HepG2 (cell line): ENCODE measurements around the gene C14orf93. TPM values are rescaled to one million over a fixed set of nuclear protein-coding genes. Genes with fewer than 3 reads are reported as not detected.
A peak's percentile ranks its signal among the peaks of the same experiment; 100 is the strongest.

ENCODE experiments used
- ATF5 ChIP-seq: sonication (generic); formaldehyde crosslinking; IDR thresholded peaks from 2 replicates; pipeline ENCODE4 v1.4.0; 2020; ENCODE audit warnings: mild to moderate bottlenecking, low read depth, missing genetic modification reagents
- ETS1 ChIP-seq: sonication (generic); formaldehyde crosslinking; IDR thresholded peaks from 2 replicates; pipeline ENCODE4 v1.4.0; 2020; ENCODE audit warnings: missing genetic modification reagents
- FOXP4 ChIP-seq: sonication (generic); formaldehyde crosslinking; IDR thresholded peaks from 2 replicates; pipeline ENCODE4 v1.4.0; 2020; ENCODE audit warnings: missing genetic modification reagents
- HMGXB4 ChIP-seq, 2 experiments: sonication (generic) in 1 of 2; formaldehyde crosslinking in 1 of 2; IDR thresholded peaks; 2 replicates each; pipeline versions ENCODE4 v1.4.0 to v1.6.1; 2018 to 2020; ENCODE audit warnings: missing genetic modification reagents in 2 of 2, borderline replicate concordance in 1 of 2, low read depth in 1 of 2, mild to moderate bottlenecking in 1 of 2, missing biosample characterization in 1 of 2
- IRF9 ChIP-seq: sonication (generic); formaldehyde crosslinking; IDR thresholded peaks from 2 replicates; pipeline ENCODE4 v1.8.0; 2022; ENCODE audit warnings: missing genetic modification reagents, mild to moderate bottlenecking, borderline replicate concordance
- ISL2 ChIP-seq: sonication (generic); formaldehyde crosslinking; IDR thresholded peaks from 2 replicates; pipeline ENCODE4 v1.5.0; 2020; ENCODE audit warnings: missing genetic modification reagents
- MED1 ChIP-seq: sonication (generic); formaldehyde crosslinking; IDR thresholded peaks from 2 replicates; pipeline ENCODE4 v1.4.0; 2020; ENCODE audit warnings: missing genetic modification reagents
- REST ChIP-seq, 2 experiments: IDR thresholded peaks; 2 replicates each; pipeline ENCODE4 v1.6.1; 2011 to 2012; ENCODE audit warnings: low read length in 2 of 2, borderline replicate concordance in 1 of 2, low read depth in 1 of 2, mild to moderate bottlenecking in 1 of 2, moderate library complexity in 1 of 2
- TEAD3 ChIP-seq: optimal IDR thresholded peaks from 2 replicates; pipeline ENCODE3; 2016; ENCODE audit warnings: borderline replicate concordance
- ZMYM3 ChIP-seq: sonication (generic); formaldehyde crosslinking; IDR thresholded peaks from 2 replicates; pipeline ENCODE4 v1.5.1; 2020; ENCODE audit warnings: mild to moderate bottlenecking, missing genetic modification reagents
- ZNF350 ChIP-seq: sonication (generic); formaldehyde crosslinking; IDR thresholded peaks from 2 replicates; pipeline ENCODE4 v1.4.0; 2020; ENCODE audit warnings: mild to moderate bottlenecking, low read depth, missing genetic modification reagents, borderline replicate concordance
- ZNF530 ChIP-seq: sonication (generic); formaldehyde crosslinking; IDR thresholded peaks from 2 replicates; pipeline ENCODE4 v1.5.0; 2020; ENCODE audit warnings: low read depth, mild to moderate bottlenecking, missing genetic modification reagents
- ZNF704 ChIP-seq: sonication (generic); formaldehyde crosslinking; IDR thresholded peaks from 2 replicates; pipeline ENCODE4 v1.8.1; 2023; ENCODE audit warnings: mild to moderate bottlenecking, inconsistent platforms, moderate library complexity, missing genetic modification reagents, borderline replicate concordance
- ZNF792 ChIP-seq: IDR thresholded peaks from 2 replicates; pipeline ENCODE4 v1.6.1; 2016
- ZNF878 ChIP-seq: sonication (generic); formaldehyde crosslinking; IDR thresholded peaks from 2 replicates; pipeline ENCODE4 v1.8.1; 2023; ENCODE audit warnings: mild to moderate bottlenecking, missing genetic modification reagents, moderate library complexity
- polyA plus RNA-seq, 8 experiments: library from polyadenylated mRNA; depleted of rRNA in 3 of 8; stranded (reverse) in 7 of 8; unstranded in 1 of 8; fragments of >200 nt; fragmentation: Illumina TruSeq in 4 of 8; extraction: Trizol in 4 of 8; gene quantifications; 2 replicates each; pipeline versions ENCODE4 v1.2.1 to v1.2.3, GENCODE V29; 2011 to 2016; ENCODE audit warnings: low read depth in 4 of 8, missing spikeins in 1 of 8, mixed read lengths in 1 of 8; ENCODE audit not compliant: insufficient read depth in 1 of 8
- total RNA-seq, 5 experiments: library from RNA; depleted of rRNA; stranded (reverse); fragments of >200 nt; fragmentation: Illumina TruSeq; extraction: Trizol; gene quantifications; 2 replicates each; pipeline ENCODE4 v1.2.3, GENCODE V29; 2016; ENCODE audit warnings: low read depth in 1 of 5

Gene C14orf93
- total and polyA plus RNA-seq, 2 of the 13 experiments (the other 11 are each of a cell fraction or from before 2014, with no cell fraction given), result 11.4 to 22.5 TPM

- TF ChIP-seq HMGXB4 (CRISPR knock-in tag; IDR thresholded peaks at IDR 0.05; ENCODE audit: borderline replicate concordance in 1 of 2, low read depth in 1 of 2) (0 out of 4 replicates have a peak, but pooled peaks of 1 of the 2 experiments have one; percentile 15), ZNF704 (CRISPR knock-in tag) (no peak), ZNF350 (CRISPR knock-in tag) (peak; percentile 3; the same call in 1 of the 2 replicates), ZNF878 (CRISPR knock-in tag) (0 out of 2 replicates have a peak, but pooled peaks have one; percentile 44), ZNF530 (CRISPR knock-in tag) (no peak), ATF5 (CRISPR knock-in tag) (0 out of 2 replicates have a peak, but pooled peaks have one; percentile 40), TEAD3 (CRISPR knock-in tag) (peak; percentile 57), ZNF792 (CRISPR knock-in tag) (0 out of 2 replicates have a peak, but pooled peaks have one; percentile 36), ISL2 (no peak), IRF9 (CRISPR knock-in tag) (0 out of 2 replicates have a peak, but pooled peaks have one; percentile 35), FOXP4 (0 out of 2 replicates have a peak, but pooled peaks have one; percentile 20), MED1 (peak; percentile 14; the same call in 1 of the 2 replicates), ZMYM3 (CRISPR knock-in tag) (peak; percentile 83), ETS1 (CRISPR knock-in tag) (0 out of 2 replicates have a peak, but pooled peaks have one; percentile 46), REST (IDR thresholded peaks at IDR 0.05; ENCODE audit: borderline replicate concordance in 1 of 2, low read depth in 1 of 2, low read length in 2 of 2) (no peak)
Observed at GRCh38 chr14:23013054-23013748, 3.3 kb upstream of the C14orf93 start (continued).
